Panc1 (cell line): ENCODE data around the gene ZNRF4. TPM values are rescaled to one million over a fixed set of nuclear protein-coding genes. Genes with fewer than 3 reads are reported as not detected.

ENCODE experiments used
- ATAC-seq: fragments of 200-7000 bp; cut with Tn5 transposase; 2 replicates; pipeline ENCODE4 v1.9.1; 2020; ENCODE audit warnings: mild to moderate bottlenecking, moderate library complexity
- BruUV-seq: library from RNA; stranded (reverse); fragments of 400-500 nt; replicated peaks from 2 replicates; lab custom pipeline; 2021; lab: Mats Ljungman, UMichigan
- CTCF ChIA-PET: fragments of 300-600 bp; sonication (Branson Sonifier 250); formaldehyde crosslinking; loops from one replicate; lab custom pipeline; 2022; ENCODE audit warnings: antibody characterized with exemption; lab: Charles Lee
- POLR2A ChIA-PET: fragments of 300-600 bp; sonication (Branson Sonifier 250); formaldehyde crosslinking; loops from one replicate; lab custom pipeline; 2022; ENCODE audit warnings: antibody characterized with exemption; lab: Charles Lee
- DNase-seq: peaks from one replicate; pipeline ENCODE4 v3.0.0-alpha.2; 2010; ENCODE audit warnings: low read depth, low spot score
- H3K27ac ChIP-seq: 2 replicates; pipeline ENCODE4 v1.5.1; 2011; ENCODE audit warnings: mild to moderate bottlenecking, low read length, inconsistent platforms
- H3K27me3 ChIP-seq: fragments of 200-500 bp; sonication (Bioruptor generic); 2 replicates; pipeline ENCODE4 v1.6.0; 2014; ENCODE audit warnings: low read length, inconsistent platforms; ENCODE audit not compliant: control insufficient read depth, insufficient read depth
- H3K36me3 ChIP-seq: fragments of 200-500 bp; sonication (Bioruptor generic); 2 replicates; pipeline ENCODE4 v1.5.1; 2014; ENCODE audit warnings: inconsistent platforms, mild to moderate bottlenecking, low read length, moderate library complexity; ENCODE audit not compliant: control insufficient read depth, insufficient read depth
- H3K4me1 ChIP-seq: 2 replicates; pipeline ENCODE4 v1.5.1; 2011; ENCODE audit warnings: inconsistent platforms, mild to moderate bottlenecking, low read length, moderate library complexity; ENCODE audit not compliant: control insufficient read depth, insufficient read depth
- H3K4me3 ChIP-seq, 2 experiments: 2 replicates each; pipeline ENCODE4 v1.5.1; 2011 to 2012; ENCODE audit warnings: low read depth in 2 of 2, low read length in 2 of 2, mild to moderate bottlenecking in 2 of 2, inconsistent platforms in 1 of 2, moderate library complexity in 1 of 2
- H3K9me3 ChIP-seq: fragments of 200-500 bp; sonication (Bioruptor generic); 2 replicates; pipeline ENCODE4 v1.5.1; 2014; ENCODE audit warnings: low read depth, mild to moderate bottlenecking, inconsistent platforms, low read length, moderate library complexity; ENCODE audit not compliant: control insufficient read depth, insufficient read depth
- CTCF ChIP-seq: fragments of 450-650 bp; IDR thresholded peaks from 2 replicates; pipeline ENCODE4 v1.5.1; 2017; ENCODE audit warnings: mild to moderate bottlenecking
- POLR2AphosphoS5 ChIP-seq: IDR thresholded peaks from 2 replicates; pipeline ENCODE4 v1.6.1; 2012; ENCODE audit warnings: mild to moderate bottlenecking, low read depth, low read length, moderate library complexity
- REST ChIP-seq, 2 experiments: IDR thresholded peaks; 2 replicates each; pipeline ENCODE4 v1.6.1; 2011 to 2012; ENCODE audit warnings: low read depth in 2 of 2, control low read depth in 1 of 2, low read length in 1 of 2, mild to moderate bottlenecking in 1 of 2, moderate library complexity in 1 of 2; ENCODE audit not compliant: insufficient read depth in 1 of 2
- SIN3A ChIP-seq: IDR thresholded peaks from 2 replicates; pipeline ENCODE4 v1.6.1; 2012; ENCODE audit warnings: low read depth, mild to moderate bottlenecking, low read length, moderate library complexity, borderline replicate concordance; ENCODE audit not compliant: insufficient read depth
- TCF7L2 ChIP-seq: IDR thresholded peaks from 2 replicates; pipeline ENCODE4 v1.6.1; 2011; ENCODE audit warnings: mild to moderate bottlenecking, low read depth, low read length, inconsistent platforms
- in situ Hi-C: cut with HindIII; loops from 2 replicates; pipeline ENCODE4 v1.10.0; 2016; ENCODE audit warnings: low sequenced_read_pairs, low pct_unique_long_range_greater_than_20kb
- intact Hi-C: fragments of 100-400 bp; cut with micrococcal nuclease; formaldehyde crosslinking; loops from one replicate; pipeline ENCODE4 v1.10.0; 2022; ENCODE audit not compliant: unreplicated experiment
- total RNA-seq: library from RNA; stranded (reverse); gene quantifications from one replicate; pipeline ENCODE4 v1.2.1, GENCODE V29; 2021; ENCODE audit not compliant: unreplicated experiment

ZNRF4 gene
- total RNA-seq, 1 experiment from 2014 or later: not detected

GRCh38 chr19:5466814-5467291, 11.6 kb downstream of the ZNRF4 start:
- TF ChIP-seq POLR2AphosphoS5: no peak
- TF ChIP-seq TCF7L2: no peak
- no peak for TF ChIP-seq SIN3A
- no peak for TF ChIP-seq REST (IDR thresholded peaks at IDR 0.05; ENCODE audit: insufficient read depth in 1 of 2, low read depth in 2 of 2, low read length in 1 of 2)
- TF ChIP-seq CTCF: no peak
- ChIA-PET CTCF (interaction anchor here (0.7 kb wide), 1 partner anchor 75 kb away, joined by 3 read pairs; no protein-coding TSS in a partner anchor), POLR2A (no interaction called here)
- no peak overlapping the region for H3K4me3 ChIP-seq
- H3K27ac ChIP-seq: no peak overlapping the region
- H3K4me1 ChIP-seq: no peaks in the 10 kb centered on the region
- BruUV-seq: no TSS peak
- no peaks in the 10 kb centered on the region for H3K36me3 ChIP-seq
- no peaks in the 10 kb centered on the region for H3K9me3 ChIP-seq
- no peak for DNase-seq
- no peak for ATAC-seq
- intact Hi-C loops (no loop called here), in situ Hi-C loops (no loop called here)
- H3K27me3 ChIP-seq: no peaks in the 10 kb centered on the region

GRCh38 chr19:5470264-5470671, 15.1 kb downstream of the ZNRF4 start:
- no peak overlapping the region for H3K27ac ChIP-seq
- H3K27me3 ChIP-seq: no peaks in the 10 kb centered on the region
- no TSS peak for BruUV-seq
- in situ Hi-C loops: no loop called here
- TF ChIP-seq REST (IDR thresholded peaks at IDR 0.05; ENCODE audit: insufficient read depth in 1 of 2, low read depth in 2 of 2, low read length in 1 of 2): no peak
- no peak overlapping the region for H3K4me3 ChIP-seq
- CTCF ChIA-PET: no interaction called here
- no peaks in the 10 kb centered on the region for H3K36me3 ChIP-seq
- H3K9me3 ChIP-seq: no peaks in the 10 kb centered on the region
- ATAC-seq (peak; percentile 48; the same call in 1 of the 2 replicates), DNase-seq (no peak)
- H3K4me1 ChIP-seq: no peaks in the 10 kb centered on the region
- intact Hi-C loops: no loop called here
- POLR2A ChIA-PET: no interaction called here
